VCaP (cell line): ENCODE results near the gene BPGM.
"Not testable (repeated sequence)": the region's sequence is repeated elsewhere in the genome, so short reads cannot be mapped to it uniquely, and the experiment has no call there.

Experiments used
- H3K27ac ChIP-seq: fragments of 450-650 bp; 2 replicates; pipeline ENCODE4 v1.5.1; 2017
- TF ChIP-seq, protein P1 (sequence below): fragments of 450-650 bp; conservative IDR thresholded peaks from 2 replicates; pipeline ENCODE4 v1.5.1; 2017; ENCODE audit warnings: mild to moderate bottlenecking, moderate library complexity

The BPGM gene

GRCh38 chr7:134654104-134654775 lies 7.6 kb downstream of the BPGM start:
- TF ChIP-seq, protein P1, sequence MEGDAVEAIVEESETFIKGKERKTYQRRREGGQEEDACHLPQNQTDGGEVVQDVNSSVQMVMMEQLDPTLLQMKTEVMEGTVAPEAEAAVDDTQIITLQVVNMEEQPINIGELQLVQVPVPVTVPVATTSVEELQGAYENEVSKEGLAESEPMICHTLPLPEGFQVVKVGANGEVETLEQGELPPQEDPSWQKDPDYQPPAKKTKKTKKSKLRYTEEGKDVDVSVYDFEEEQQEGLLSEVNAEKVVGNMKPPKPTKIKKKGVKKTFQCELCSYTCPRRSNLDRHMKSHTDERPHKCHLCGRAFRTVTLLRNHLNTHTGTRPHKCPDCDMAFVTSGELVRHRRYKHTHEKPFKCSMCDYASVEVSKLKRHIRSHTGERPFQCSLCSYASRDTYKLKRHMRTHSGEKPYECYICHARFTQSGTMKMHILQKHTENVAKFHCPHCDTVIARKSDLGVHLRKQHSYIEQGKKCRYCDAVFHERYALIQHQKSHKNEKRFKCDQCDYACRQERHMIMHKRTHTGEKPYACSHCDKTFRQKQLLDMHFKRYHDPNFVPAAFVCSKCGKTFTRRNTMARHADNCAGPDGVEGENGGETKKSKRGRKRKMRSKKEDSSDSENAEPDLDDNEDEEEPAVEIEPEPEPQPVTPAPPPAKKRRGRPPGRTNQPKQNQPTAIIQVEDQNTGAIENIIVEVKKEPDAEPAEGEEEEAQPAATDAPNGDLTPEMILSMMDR: no peak
- no peak overlapping the region for H3K27ac ChIP-seq

- H3K27ac ChIP-seq: no peak overlapping the region
- TF ChIP-seq, protein P1: no peak
Measured at GRCh38 chr7:134657526-134657925, 10.9 kb downstream of the BPGM start.

- TF ChIP-seq, protein P1: no peak
- H3K27ac ChIP-seq: no peak overlapping the region
Measured at GRCh38 chr7:134660242-134660785, 13.7 kb downstream of the BPGM start.

- no peak overlapping the region for H3K27ac ChIP-seq
- TF ChIP-seq, protein P1: no peak
Measured at GRCh38 chr7:134660961-134661376, 14.3 kb downstream of the BPGM start.

- TF ChIP-seq, protein P1: no peak
- no peak overlapping the region for H3K27ac ChIP-seq
Measured at GRCh38 chr7:134662166-134662870, 15.7 kb downstream of the BPGM start.

DNA sequence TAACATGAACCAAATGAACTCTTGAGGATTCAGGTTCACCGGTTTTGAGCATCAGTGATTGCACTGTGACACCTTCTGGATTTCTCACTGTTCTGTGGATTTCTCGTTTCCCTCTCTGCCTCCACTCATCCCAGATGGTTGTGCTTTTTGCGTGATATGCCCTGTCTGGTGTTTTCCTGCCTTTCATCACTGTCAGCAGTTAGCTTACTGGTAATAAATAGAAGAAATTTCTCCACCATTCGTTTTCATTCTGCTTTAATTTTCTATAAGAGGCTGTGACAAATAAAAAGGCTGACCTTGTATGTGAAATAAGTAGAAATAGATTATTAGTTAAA lies 16.2 kb downstream of the BPGM start:
- TF ChIP-seq, protein P1: no peak
- H3K27ac ChIP-seq: no peak overlapping the region

DNA sequence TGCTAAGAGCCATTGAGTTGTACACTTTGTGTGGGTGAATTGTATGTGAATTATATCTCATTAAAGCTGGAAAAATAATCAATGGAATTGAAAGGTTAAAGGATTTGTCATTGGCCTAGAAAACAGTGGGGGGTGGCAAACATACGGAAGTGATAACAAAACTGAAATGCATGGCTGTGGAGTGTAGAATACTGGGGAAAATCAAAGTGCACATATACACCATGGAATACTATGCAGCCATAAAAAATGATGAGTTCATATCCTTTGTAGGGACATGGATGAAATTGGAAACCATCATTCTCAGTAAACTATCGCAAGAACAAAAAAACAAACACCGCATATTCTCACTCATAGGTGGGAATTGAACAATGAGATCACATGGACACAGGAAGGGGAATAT lies 18.4 kb downstream of the BPGM start:
- H3K27ac ChIP-seq: not testable (repeated sequence)

GRCh38 chr7:134667899-134668298 lies 21.2 kb downstream of the BPGM start:
- H3K27ac ChIP-seq: no peak overlapping the region
- TF ChIP-seq, protein P1: no peak
